Sciatic nerve (tissue), 2 donors: ENCODE measurements around the gene CSMD2. TPM values are rescaled to one million over a fixed set of nuclear protein-coding genes. Genes with fewer than 3 reads are reported as not detected.
A peak's percentile ranks its signal among the peaks of the same experiment; 100 is the strongest.

Source experiments
- ATAC-seq: fragments of 200-7000 bp; cut with Tn5 transposase; one replicate; pipeline ENCODE4 v1.9.1; 2020; ENCODE audit warnings: mild to moderate bottlenecking, moderate library complexity
- DNase-seq: peaks from one replicate; pipeline ENCODE4 v3.0.0-alpha.2; 2020; ENCODE audit warnings: low spot score
- intact Hi-C: fragments of 100-400 bp; cut with DNase I; formaldehyde crosslinking; loops from one replicate; pipeline ENCODE4 v1.14.2; 2022
- total RNA-seq: library from RNA; stranded (reverse); fragmentation: NEBNext Ultra II Directional; extraction: Animal tissue kit (Norgen Biotek cat#: 25700); gene quantifications from one replicate; pipeline ENCODE4 v1.2.1, GENCODE V29; 2021
- donor health status: DM: no; HTN: no; CAD: no.
- donor health status: DM: no; HTN: no; CAD: no.

Gene CSMD2
- total RNA-seq, 1 donor from 2014 or later = 1.5 TPM

DNA sequence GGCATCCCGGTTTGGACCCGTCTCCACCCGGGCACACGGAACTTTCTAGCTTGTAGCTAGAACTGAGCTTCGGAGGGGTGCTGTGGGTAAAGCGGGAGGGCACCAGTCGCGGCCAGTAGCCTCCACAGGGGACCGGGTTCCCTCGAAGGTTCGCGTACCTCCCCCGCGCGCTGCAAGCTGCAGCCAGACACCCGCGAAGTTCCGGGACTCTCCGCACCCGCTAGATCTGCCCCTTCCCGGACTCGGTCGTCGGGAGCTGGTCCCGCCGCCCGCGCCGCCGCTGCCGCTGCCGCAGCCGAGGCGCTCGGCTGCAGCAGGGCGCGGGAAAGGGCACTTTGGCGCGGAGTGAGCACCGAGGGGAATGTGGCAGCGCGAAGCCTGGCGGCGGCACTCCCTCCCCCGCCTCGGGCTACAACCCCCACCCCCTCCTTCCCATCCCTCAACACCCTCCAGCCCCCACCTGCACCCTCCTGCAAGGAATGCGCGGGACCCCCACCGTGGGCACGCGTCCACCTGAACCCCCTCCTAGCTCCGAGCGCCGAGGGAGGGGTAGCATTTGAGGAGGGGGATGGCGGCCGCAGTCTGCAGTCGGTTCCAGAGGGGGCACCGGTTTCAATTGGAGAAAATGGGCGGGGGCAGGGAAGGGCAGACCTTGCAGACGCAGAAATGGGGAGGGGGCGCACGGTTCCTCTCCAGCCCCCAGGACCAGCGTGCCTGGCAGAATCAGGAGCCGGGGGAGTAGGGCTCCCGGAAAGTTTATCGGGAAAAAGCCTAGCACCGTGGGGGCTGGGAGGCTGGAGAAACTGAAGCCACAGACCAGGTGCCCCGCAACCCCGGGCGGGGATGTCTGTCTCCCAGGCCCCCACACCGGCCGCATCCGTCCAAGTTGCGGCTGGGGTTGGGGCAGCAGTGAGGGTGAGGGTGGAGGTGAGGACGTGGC is 968 bp downstream of the CSMD2 start:
- no peak for ATAC-seq
- DNase-seq = no peak
- intact Hi-C loops = loop anchor here (10.0 kb wide), 1 partner anchor 429 kb away; no protein-coding TSS in a partner anchor

- ATAC-seq = peak; percentile 94
- peak; percentile 77 for DNase-seq
These were observed 1.9 kb downstream of the CSMD2 start for GRCh38 chr1:34162852-34163766.

DNA sequence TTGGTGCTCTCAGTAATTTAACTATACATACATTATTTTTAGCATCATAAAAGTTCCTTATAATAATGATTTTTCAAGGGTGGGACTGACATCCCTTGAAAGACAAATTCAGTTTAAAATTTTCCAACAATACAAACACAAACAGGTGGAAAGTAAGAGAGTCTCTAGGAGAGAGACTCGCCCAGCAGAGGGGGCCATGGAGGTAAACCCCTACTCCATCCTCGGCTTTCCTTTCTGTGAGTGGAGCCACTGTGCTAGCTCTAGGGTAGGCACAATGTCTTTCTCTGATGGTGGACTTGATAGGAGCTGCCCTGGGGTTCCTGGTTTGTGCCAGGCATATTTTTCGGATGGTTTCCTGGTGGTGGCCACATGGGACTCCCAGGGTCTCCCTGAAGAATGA is 8.3 kb downstream of the CSMD2 start:
- intact Hi-C loops = no loop called here
- ATAC-seq (no peak), DNase-seq (no peak)

More at GRCh38 chr1:34162852-34163766, 1.9 kb downstream of the CSMD2 start:
- intact Hi-C loops = loop anchor here (10.0 kb wide), 1 partner anchor 428 kb away; no protein-coding TSS in a partner anchor

GRCh38 chr1:34155860-34156259 is 9.2 kb downstream of the CSMD2 start:
- DNase-seq (no peak), ATAC-seq (no peak)
- intact Hi-C loops = no loop called here

DNA sequence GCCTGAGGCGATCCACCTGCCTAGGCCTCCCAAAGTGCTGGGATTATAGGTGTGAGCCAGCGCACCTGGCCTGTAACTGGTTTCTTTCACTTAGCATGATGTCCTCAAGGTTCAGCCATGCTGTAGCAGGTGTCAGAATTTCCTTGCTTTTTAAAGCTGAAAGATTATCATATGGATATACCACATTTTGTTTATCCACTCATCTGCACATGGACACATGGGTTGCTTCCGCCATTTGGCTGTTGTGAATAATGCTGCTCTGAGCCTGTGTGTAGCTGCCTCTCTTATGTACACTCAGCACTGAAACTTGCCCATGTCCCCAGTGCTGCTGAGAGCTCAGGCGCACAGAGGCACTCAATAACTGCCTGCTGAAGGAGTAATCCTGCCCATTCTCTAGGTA is 11.8 kb downstream of the CSMD2 start:
- DNase-seq (no peak), ATAC-seq (no peak)
- intact Hi-C loops = no loop called here

- ATAC-seq (no peak), DNase-seq (no peak)
- intact Hi-C loops = no loop called here
These were observed 15.5 kb downstream of the CSMD2 start for GRCh38 chr1:34149501-34149900.

DNA sequence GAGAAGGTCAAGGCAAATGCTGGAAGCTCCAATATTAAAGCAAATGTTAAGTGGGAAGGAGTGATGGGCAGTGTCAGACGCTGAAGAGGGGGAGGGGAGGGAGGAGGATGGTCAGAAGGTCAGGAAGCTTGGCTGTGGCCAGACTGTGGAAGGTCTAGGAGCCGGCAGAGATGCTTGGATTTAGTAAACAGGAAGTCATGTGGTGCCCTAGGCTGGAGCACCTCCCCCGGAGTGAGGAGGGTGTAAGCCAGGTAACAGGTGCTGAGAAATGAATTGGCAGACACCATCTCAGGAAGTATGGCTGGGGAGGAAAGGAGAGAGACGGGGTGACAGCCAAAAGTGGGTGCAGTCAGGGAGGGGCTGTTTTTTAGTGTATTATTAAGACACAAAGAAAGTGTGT is 17.7 kb downstream of the CSMD2 start:
- intact Hi-C loops = no loop called here
- ATAC-seq = no peak
- no peak for DNase-seq

- DNase-seq (no peak), ATAC-seq (no peak)
- intact Hi-C loops = no loop called here
These were observed 20.3 kb downstream of the CSMD2 start for GRCh38 chr1:34144766-34145165.

DNA sequence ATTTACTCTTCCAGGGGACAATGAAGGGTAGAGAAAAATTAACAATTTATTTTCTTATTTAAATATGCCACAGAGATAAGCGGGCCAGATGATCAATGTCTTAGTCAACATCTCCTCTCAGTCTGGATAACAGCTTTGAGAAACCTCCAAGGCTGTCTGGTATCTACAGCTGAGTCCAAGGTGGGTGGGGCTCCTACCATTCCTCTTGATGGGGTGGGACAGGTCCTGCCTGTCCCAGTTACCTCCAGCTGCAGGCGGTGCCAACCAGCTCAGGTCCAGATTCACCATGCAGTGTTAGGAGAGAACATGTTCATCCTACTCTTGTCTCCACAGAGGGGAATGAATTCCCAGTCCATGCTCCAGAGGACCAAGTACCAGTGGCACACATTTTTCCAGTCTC is 21.1 kb downstream of the CSMD2 start:
- ATAC-seq = no peak
- no peak for DNase-seq
- intact Hi-C loops = no loop called here

- intact Hi-C loops = no loop called here
- ATAC-seq (no peak), DNase-seq (no peak)
These were observed 24.9 kb downstream of the CSMD2 start for GRCh38 chr1:34140011-34140676.

- ATAC-seq = no peak
- DNase-seq = no peak
- intact Hi-C loops = no loop called here
These were observed 27.6 kb downstream of the CSMD2 start for GRCh38 chr1:34137411-34137810.

- intact Hi-C loops = no loop called here
- ATAC-seq (no peak), DNase-seq (no peak)
These were observed 32.9 kb downstream of the CSMD2 start for GRCh38 chr1:34132161-34132420.

GRCh38 chr1:34131396-34132160 is 33.5 kb downstream of the CSMD2 start:
- intact Hi-C loops = no loop called here
- ATAC-seq (no peak), DNase-seq (no peak)

DNA sequence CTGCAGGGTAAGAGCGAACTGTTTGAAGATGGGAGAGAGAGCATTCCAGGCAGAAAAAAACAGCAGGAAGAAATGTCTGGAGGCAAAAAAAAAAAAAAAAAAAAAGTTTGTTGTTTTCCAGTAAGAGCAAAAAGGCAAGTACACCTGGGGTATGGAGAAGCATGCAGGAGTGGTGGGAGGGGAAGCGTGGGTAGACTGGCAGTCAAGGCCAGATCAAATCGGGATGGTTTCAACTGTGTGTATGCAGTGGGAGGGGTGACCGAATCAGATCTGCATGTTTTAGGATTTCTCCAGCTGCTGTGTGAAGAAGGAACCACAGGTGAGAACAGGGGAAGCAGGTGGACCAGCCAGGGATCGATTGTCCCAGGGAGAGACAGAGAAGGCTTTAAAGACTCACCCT is 34.7 kb downstream of the CSMD2 start:
- ATAC-seq (no peak), DNase-seq (no peak)
- intact Hi-C loops = no loop called here

DNA sequence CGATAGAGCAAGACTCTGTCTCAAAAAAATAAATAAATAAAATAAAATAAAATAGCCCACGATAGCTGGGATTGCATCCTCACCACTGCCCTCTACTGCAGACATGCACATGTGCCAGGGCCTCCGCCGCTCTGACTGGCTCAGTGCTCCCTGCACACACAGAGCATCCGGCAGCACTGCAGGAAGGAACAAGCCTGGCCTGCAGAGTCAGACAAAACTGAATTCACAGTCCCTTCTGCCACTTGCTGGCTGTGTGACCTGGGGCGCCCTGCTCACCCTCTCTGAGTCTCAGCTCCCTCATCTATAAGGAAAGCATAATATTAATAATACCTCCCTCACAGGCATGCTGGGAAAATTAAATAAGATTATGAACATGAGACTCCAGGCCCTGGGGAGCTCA is 35.4 kb downstream of the CSMD2 start:
- no peak for ATAC-seq
- intact Hi-C loops = no loop called here
- no peak for DNase-seq

DNA sequence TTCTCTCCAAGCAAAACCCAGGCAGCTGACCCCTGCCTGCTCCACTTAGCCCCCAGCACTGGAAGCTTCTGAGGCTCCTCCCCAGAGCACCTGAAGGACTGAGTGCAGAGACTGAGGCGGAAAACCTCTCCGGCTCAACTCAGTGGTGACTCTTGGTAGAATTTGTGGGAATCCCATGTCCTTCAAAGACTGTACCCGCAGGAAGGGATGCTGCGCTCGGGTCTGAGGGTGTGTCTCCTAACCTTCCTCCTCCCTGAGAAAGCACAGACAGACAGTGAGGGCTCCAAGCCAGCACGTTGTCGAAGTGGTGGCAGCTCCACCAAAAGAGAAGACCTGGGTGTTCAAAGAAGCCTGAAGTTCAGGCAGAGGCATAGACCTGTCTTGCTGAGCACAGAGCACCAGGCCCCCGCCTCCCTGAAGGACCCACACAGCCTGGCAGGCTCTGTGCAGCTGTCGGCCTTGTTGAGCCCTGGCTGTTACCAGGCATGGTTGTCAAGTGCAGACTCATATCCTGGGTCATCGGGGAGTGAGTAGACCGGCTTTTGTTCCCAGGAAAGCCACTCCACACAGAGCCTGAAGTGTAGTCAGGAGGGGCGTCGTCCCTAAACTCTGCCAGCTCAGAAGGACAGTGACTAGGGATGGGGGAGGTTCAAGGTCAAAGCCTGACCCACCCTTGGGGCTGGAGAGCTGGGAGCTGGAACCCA is 36.7 kb downstream of the CSMD2 start:
- DNase-seq = no peak
- intact Hi-C loops = no loop called here
- ATAC-seq = no peak

DNA sequence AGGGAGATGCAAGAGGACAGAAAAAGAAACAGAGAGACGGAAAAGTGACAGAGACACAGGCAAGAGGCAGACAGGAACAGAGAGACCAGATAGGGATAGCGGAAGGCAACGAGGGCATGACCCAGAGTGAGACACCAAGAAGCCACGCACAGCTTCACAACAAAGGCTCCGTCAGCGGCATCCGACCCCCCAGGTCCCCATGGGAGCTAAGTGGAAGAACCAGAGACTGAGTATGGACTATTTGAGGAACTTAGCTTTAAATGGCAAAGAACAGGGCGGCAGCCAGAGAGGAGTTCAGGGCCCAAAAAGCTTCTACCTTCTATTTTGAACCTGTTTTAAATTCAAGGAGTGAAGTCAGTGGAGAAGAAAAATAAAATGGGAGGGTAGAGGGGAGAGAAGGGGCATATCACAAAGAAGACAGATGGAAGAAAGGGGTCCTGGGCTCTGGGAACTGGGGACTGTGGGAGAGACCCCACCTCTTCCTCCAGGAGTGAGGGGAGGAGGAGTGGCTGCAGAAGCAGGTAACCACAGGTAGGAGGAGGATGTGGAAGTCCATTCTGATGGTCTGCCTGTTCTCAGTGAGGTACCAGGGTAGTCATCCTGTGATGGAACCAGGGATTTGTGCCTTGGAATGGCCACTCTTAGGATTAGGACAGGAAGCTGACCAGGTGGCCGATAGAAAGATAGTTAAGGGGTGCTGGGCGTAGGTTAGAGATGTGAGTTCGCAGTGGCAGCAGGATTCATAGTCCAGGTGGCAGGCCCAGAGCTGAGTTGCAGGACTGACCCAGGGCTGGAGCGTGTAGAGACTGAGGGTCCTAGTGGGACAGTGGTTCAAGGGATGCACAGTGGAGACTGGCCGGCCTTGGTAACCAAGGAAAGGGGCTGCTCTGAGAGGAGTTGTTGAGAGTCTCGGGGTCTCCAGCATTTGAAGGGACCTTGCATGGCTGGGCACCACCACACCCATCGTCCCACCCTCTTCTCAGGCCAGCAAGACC is 37.7 kb downstream of the CSMD2 start:
- DNase-seq = no peak
- intact Hi-C loops = no loop called here
- no peak for ATAC-seq
